Esophagus squamous epithelium (tissue), 5 donors: Measurements from ENCODE around the gene REEP1. TPM values are rescaled to one million over a fixed set of nuclear protein-coding genes. Genes with fewer than 3 reads are reported as not detected.

Experiments
- DNase-seq: peaks from one replicate; lab custom pipeline; 2025; lab: John Stamatoyannopoulos, UW
- H3K27ac ChIP-seq, 4 donors: fragments of 200-600 bp; sonication (generic); one replicate each; pipeline ENCODE4 v1.5.1; 2016 to 2019; ENCODE audit warnings: mild to moderate bottlenecking in 1 of 4
- H3K27me3 ChIP-seq, 4 donors: fragments of 200-600 bp; sonication (generic); 1 replicate in 3 of 4; 2 replicates in 1 of 4; pipeline versions ENCODE4 v1.5.1 to v1.6.0; 2017 to 2021; ENCODE audit warnings: antibody characterized with exemption in 1 of 4
- H3K36me3 ChIP-seq, 3 donors: fragments of 200-600 bp; sonication (generic); one replicate each; pipeline ENCODE4 v1.5.1; 2016 to 2019
- H3K4me1 ChIP-seq, 3 donors: fragments of 200-600 bp; sonication (generic); one replicate each; pipeline ENCODE4 v1.5.1; 2017 to 2019
- H3K4me3 ChIP-seq, 4 donors: fragments of 200-600 bp; sonication (generic); 1 replicate in 3 of 4; 2 replicates in 1 of 4; pipeline ENCODE4 v1.5.1; 2016 to 2019; ENCODE audit warnings: mild to moderate bottlenecking in 2 of 4, moderate library complexity in 1 of 4
- H3K9me3 ChIP-seq, 3 donors: fragments of 200-600 bp; sonication (generic); one replicate each; pipeline ENCODE4 v1.5.1; 2016 to 2019
- POLR2A ChIP-seq, 4 donors: fragments of 450-650 bp; IDR thresholded peaks; one replicate each; pipeline ENCODE4 v1.6.1; 2017; ENCODE audit warnings: antibody characterized with exemption in 4 of 4, mild to moderate bottlenecking in 4 of 4, moderate library complexity in 3 of 4
- WGBS, 2 donors: methylation state at CpG; one replicate each; pipeline ENCODE4 v1.1.5; 2018; 5-methylcytosine and 5-hydroxymethylcytosine counted together
- intact Hi-C: fragments of 100-400 bp; cut with DNase I; formaldehyde crosslinking; loops from one replicate; pipeline ENCODE4 v1.15.0; 2022
- total RNA-seq, 4 donors: library from RNA; depleted of rRNA; stranded (reverse); fragments of >200 nt; gene quantifications; one replicate each; pipeline ENCODE4 v1.1.0, GENCODE V29; 2016
- TF ChIP-seq, protein P1 (sequence below), 6 experiments: fragments of 450-650 bp in 4 of 6; fragments of 200-600 bp in 2 of 6; sonication (generic) in 2 of 6; IDR thresholded peaks; one replicate each; pipeline ENCODE4 v1.5.1; 2016 to 2019; ENCODE audit warnings: antibody characterized with exemption in 6 of 6, mild to moderate bottlenecking in 4 of 6, moderate library complexity in 4 of 6
- donor health status: DM: yes; HTN: yes; CAD: no.

The REEP1 gene
- total RNA-seq, 4 donors from 2014 or later = 0.83 to 10.3 (median 2.0) TPM

GRCh38 chr2:86285981-86286380 lies 51.4 kb downstream of the REEP1 start:
- no peak for DNase-seq
- no peaks in the 10 kb centered on the region for H3K36me3 ChIP-seq
- no peak overlapping the region for H3K4me3 ChIP-seq
- WGBS, 2 donors = 83 to 97% methylated on average over 2 to 5 of the region's 7 CpGs
- intact Hi-C loops = no loop called here
- no peak overlapping the region for H3K27ac ChIP-seq
- H3K9me3 ChIP-seq = no peaks in the 10 kb centered on the region
- H3K4me1 ChIP-seq = peaks cover 0 to 28% (median 9%) of the 10 kb centered on the region in 3 donors
- TF ChIP-seq, protein P1, sequence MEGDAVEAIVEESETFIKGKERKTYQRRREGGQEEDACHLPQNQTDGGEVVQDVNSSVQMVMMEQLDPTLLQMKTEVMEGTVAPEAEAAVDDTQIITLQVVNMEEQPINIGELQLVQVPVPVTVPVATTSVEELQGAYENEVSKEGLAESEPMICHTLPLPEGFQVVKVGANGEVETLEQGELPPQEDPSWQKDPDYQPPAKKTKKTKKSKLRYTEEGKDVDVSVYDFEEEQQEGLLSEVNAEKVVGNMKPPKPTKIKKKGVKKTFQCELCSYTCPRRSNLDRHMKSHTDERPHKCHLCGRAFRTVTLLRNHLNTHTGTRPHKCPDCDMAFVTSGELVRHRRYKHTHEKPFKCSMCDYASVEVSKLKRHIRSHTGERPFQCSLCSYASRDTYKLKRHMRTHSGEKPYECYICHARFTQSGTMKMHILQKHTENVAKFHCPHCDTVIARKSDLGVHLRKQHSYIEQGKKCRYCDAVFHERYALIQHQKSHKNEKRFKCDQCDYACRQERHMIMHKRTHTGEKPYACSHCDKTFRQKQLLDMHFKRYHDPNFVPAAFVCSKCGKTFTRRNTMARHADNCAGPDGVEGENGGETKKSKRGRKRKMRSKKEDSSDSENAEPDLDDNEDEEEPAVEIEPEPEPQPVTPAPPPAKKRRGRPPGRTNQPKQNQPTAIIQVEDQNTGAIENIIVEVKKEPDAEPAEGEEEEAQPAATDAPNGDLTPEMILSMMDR (IDR thresholded peaks at IDR 0.05) = no peak
- TF ChIP-seq POLR2A (IDR thresholded peaks at IDR 0.05) = no peak
- no peaks in the 10 kb centered on the region for H3K27me3 ChIP-seq

DNA sequence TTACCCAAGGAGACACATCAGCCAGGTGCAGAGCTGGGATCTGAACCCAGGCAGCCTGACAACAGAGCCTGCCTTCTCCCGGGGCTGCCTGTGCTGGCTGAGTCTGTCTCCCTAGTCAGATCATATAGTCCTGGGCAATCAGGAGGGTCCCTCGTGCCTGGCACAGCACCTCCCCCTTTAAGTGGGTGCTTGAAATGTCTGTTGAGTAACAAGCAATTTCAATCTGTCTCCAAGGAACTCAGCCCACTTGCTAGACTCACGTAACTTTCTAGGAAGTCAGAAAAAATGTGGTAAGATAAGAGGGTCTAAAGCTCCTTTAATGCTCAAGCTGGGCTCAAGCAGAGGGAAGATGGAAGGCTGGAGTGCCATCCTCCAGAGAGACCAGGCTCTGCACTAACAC lies 51.9 kb downstream of the REEP1 start:
- Histone ChIP-seq H3K36me3 (no peaks in the 10 kb centered on the region), H3K4me1 (peaks cover 0 to 32% (median 13%) of the 10 kb centered on the region in 3 donors), H3K4me3 (no peak overlapping the region), H3K27ac (no peak overlapping the region), H3K27me3 (no peaks in the 10 kb centered on the region), H3K9me3 (no peaks in the 10 kb centered on the region)
- TF ChIP-seq, protein P1 (IDR thresholded peaks at IDR 0.05) = no peak
- intact Hi-C loops = no loop called here
- 80 to 83% methylated on average over 1 to 2 of the region's 3 CpGs for WGBS, 2 donors
- DNase-seq = no peak

DNA sequence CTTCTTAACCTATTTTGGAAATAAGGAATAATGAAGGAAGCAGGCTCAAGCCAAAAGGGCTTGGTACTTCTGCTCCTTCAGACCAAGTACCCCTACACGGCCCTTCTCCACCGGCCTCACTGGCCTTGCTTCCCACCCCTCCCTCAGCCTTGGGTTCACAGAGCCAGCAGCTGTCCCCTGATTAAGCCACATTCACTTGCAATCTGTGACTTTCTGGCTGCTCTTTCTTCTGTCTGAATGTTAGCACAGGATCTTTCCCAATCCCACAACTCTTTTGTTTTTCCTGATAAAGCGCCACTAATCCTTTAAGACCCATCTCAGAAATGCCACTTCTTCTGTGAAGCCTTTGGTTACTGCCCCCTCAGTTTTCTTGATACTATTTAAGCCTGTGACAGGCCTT lies 52.4 kb downstream of the REEP1 start:
- Histone ChIP-seq H3K4me1 (peaks cover 0 to 38% (median 16%) of the 10 kb centered on the region in 3 donors), H3K36me3 (no peaks in the 10 kb centered on the region), H3K4me3 (no peak overlapping the region), H3K27ac (no peak overlapping the region), H3K9me3 (no peaks in the 10 kb centered on the region), H3K27me3 (no peaks in the 10 kb centered on the region)
- intact Hi-C loops = no loop called here
- TF ChIP-seq, protein P1 (IDR thresholded peaks at IDR 0.05) = no peak
- TF ChIP-seq POLR2A (IDR thresholded peaks at IDR 0.05) = no peak
- no peak for DNase-seq
- WGBS, 2 donors = 78 to 94% methylated on average over 3 of the region's 3 CpGs

- 65 to 83% methylated on average over 2 to 4 of the region's 12 CpGs for WGBS, 2 donors
- H3K9me3 ChIP-seq = no peaks in the 10 kb centered on the region
- H3K27me3 ChIP-seq = no peaks in the 10 kb centered on the region
- no peak overlapping the region for H3K27ac ChIP-seq
- H3K4me3 ChIP-seq = no peak overlapping the region
- H3K4me1 ChIP-seq = peaks cover 0 to 44% (median 18%) of the 10 kb centered on the region in 3 donors
- TF ChIP-seq, protein P1 (IDR thresholded peaks at IDR 0.05) = no peak
- no peak for TF ChIP-seq POLR2A (IDR thresholded peaks at IDR 0.05)
- H3K36me3 ChIP-seq = no peaks in the 10 kb centered on the region
- intact Hi-C loops = no loop called here
- DNase-seq = no peak
These were observed 53.0 kb downstream of the REEP1 start for GRCh38 chr2:86284401-86284841.

- Histone ChIP-seq H3K9me3 (no peaks in the 10 kb centered on the region), H3K27me3 (no peaks in the 10 kb centered on the region), H3K4me3 (no peak overlapping the region), H3K36me3 (no peaks in the 10 kb centered on the region), H3K4me1 (peaks cover 0 to 45% (median 18%) of the 10 kb centered on the region in 3 donors), H3K27ac (peak overlapping the region in 1 of 4 donors; percentile 34)
- 32 to 42% methylated on average over 2 to 4 of the region's 5 CpGs for WGBS, 2 donors
- TF ChIP-seq POLR2A (IDR thresholded peaks at IDR 0.05) = no peak
- TF ChIP-seq, protein P1 (IDR thresholded peaks at IDR 0.05) = no peak
- no peak for DNase-seq
- intact Hi-C loops = no loop called here
These were observed 53.9 kb downstream of the REEP1 start for GRCh38 chr2:86283411-86284030.
